Liver (tissue), 9 donors: ENCODE data around the gene TAF1B. TPM values are rescaled to one million over a fixed set of nuclear protein-coding genes. Genes with fewer than 3 reads are reported as not detected.

Experiments used
- DNase-seq: peaks from one replicate; pipeline ENCODE4 v3.0.0-alpha.2; 2017; ENCODE audit warnings: low spot score
- H3K27ac ChIP-seq, 2 donors: one replicate each; pipeline ENCODE4 v1.7.0; 2013; ENCODE audit warnings: inconsistent platforms in 2 of 2, low read length in 2 of 2, control low read depth in 1 of 2, low read depth in 1 of 2, mild to moderate bottlenecking in 1 of 2
- H3K27me3 ChIP-seq, 4 donors: one replicate each; pipeline versions ENCODE4 v1.6.1 to v1.7.0; 2013; ENCODE audit warnings: low read length in 3 of 4, inconsistent platforms in 1 of 4, mild to moderate bottlenecking in 1 of 4, moderate library complexity in 1 of 4; ENCODE audit not compliant: control insufficient read depth in 4 of 4, insufficient read depth in 4 of 4
- H3K36me3 ChIP-seq, 4 donors: one replicate each; pipeline versions ENCODE4 v1.6.1 to v1.7.0; 2013; ENCODE audit warnings: low read length in 3 of 4, mild to moderate bottlenecking in 3 of 4, low read depth in 1 of 4, moderate library complexity in 1 of 4; ENCODE audit not compliant: control insufficient read depth in 4 of 4, insufficient read depth in 3 of 4
- H3K4me1 ChIP-seq, 4 donors: one replicate each; pipeline versions ENCODE4 v1.6.1 to v1.7.0; 2013; ENCODE audit warnings: low read length in 3 of 4, mild to moderate bottlenecking in 3 of 4, moderate library complexity in 1 of 4; ENCODE audit not compliant: control insufficient read depth in 4 of 4, insufficient read depth in 4 of 4
- H3K4me3 ChIP-seq, 3 donors: one replicate each; pipeline versions ENCODE4 v1.6.1 to v1.7.0; 2013; ENCODE audit warnings: low read length in 3 of 3, control low read depth in 1 of 3, low read depth in 1 of 3, mild to moderate bottlenecking in 1 of 3
- H3K9ac ChIP-seq, 2 donors: one replicate each; pipeline ENCODE4 v1.7.0; 2013; ENCODE audit warnings: low read length in 2 of 2, mild to moderate bottlenecking in 2 of 2, moderate library complexity in 2 of 2, control low read depth in 1 of 2, low read depth in 1 of 2
- H3K9me3 ChIP-seq, 4 donors: one replicate each; pipeline versions ENCODE4 v1.6.1 to v1.7.0; 2013; ENCODE audit warnings: low read length in 3 of 4; ENCODE audit not compliant: control insufficient read depth in 4 of 4
- CTCF ChIP-seq: fragments of 150-350 bp; IDR thresholded peaks from 2 replicates; pipeline ENCODE4 v1.5.1; 2017; ENCODE audit warnings: improper control_type of control experiment, low read depth, low read length; ENCODE audit not compliant: missing input control
- FOXA1 ChIP-seq: IDR thresholded peaks from 2 replicates; pipeline ENCODE4 v1.6.1; 2016; ENCODE audit warnings: antibody characterized with exemption
- FOXA2 ChIP-seq: IDR thresholded peaks from 2 replicates; pipeline ENCODE4 v1.6.1; 2016; ENCODE audit warnings: antibody characterized with exemption
- GABPA ChIP-seq, 2 donors: IDR thresholded peaks in 1 of 2; conservative IDR thresholded peaks in 1 of 2; 2 replicates each; pipeline ENCODE4 v1.6.1; 2016; ENCODE audit warnings: antibody characterized with exemption in 2 of 2, mild to moderate bottlenecking in 1 of 2, moderate library complexity in 1 of 2
- HNF4A ChIP-seq, 2 donors: conservative IDR thresholded peaks; 2 replicates each; pipeline ENCODE4 v1.6.1; 2016; ENCODE audit warnings: antibody characterized with exemption in 2 of 2, mild to moderate bottlenecking in 2 of 2
- HNF4G ChIP-seq: IDR thresholded peaks from 2 replicates; pipeline ENCODE4 v1.6.1; 2016; ENCODE audit warnings: antibody characterized with exemption
- NR2F2 ChIP-seq: IDR thresholded peaks from 2 replicates; pipeline ENCODE4 v1.6.1; 2016; ENCODE audit warnings: antibody characterized with exemption
- RAD21 ChIP-seq, 2 donors: IDR thresholded peaks; 2 replicates each; pipeline ENCODE4 v1.6.1; 2016; ENCODE audit warnings: antibody characterized with exemption in 2 of 2, mild to moderate bottlenecking in 2 of 2
- RXRA ChIP-seq, 2 donors: IDR thresholded peaks; 2 replicates each; pipeline ENCODE4 v1.6.1; 2017 to 2018; ENCODE audit warnings: antibody characterized with exemption in 2 of 2, mild to moderate bottlenecking in 1 of 2
- SP1 ChIP-seq: IDR thresholded peaks from 2 replicates; pipeline ENCODE4 v1.6.1; 2018; ENCODE audit warnings: antibody characterized with exemption, mild to moderate bottlenecking
- YY1 ChIP-seq: IDR thresholded peaks from 2 replicates; pipeline ENCODE4 v1.6.1; 2016; ENCODE audit warnings: antibody characterized with exemption, mild to moderate bottlenecking
- ZBTB33 ChIP-seq: IDR thresholded peaks from 2 replicates; pipeline ENCODE4 v1.6.1; 2016; ENCODE audit warnings: antibody characterized with exemption
- WGBS: extraction: QIAGEN DNeasy Blood & Tissue Kit; methylation state at CpG from one replicate; pipeline ENCODE4 v1.1.7; 2013; 5-methylcytosine and 5-hydroxymethylcytosine counted together
- polyA plus RNA-seq, 2 donors: library from polyadenylated mRNA; stranded (reverse) in 1 of 2; unstranded in 1 of 2; fragments of 200-250 nt in 1 of 2; fragments of >200 nt in 1 of 2; fragmentation: Nextera tagmentation in 1 of 2; extraction: Ambion mirVana in 1 of 2; gene quantifications; one replicate each; pipeline versions ENCODE4 v1.2.1 to v1.2.3, GENCODE V29; 2013 to 2015
- total RNA-seq, 2 donors: library from RNA; depleted of rRNA; stranded (reverse); fragments of >200 nt; gene quantifications; one replicate each; pipeline ENCODE4 v1.2.3, GENCODE V29; 2014
- donor health status: healthy.
- donor health status: healthy.
- donor health status: healthy.
- donor health status: healthy.
- donor health status: healthy.

The TAF1B gene
- total and polyA plus RNA-seq, 4 donors, result 3.1 to 17.2 (median 5.6) TPM

GRCh38 chr2:9799011-9799596 is 44.2 kb upstream of the TAF1B start (continued):
- TF ChIP-seq HNF4G, result no peak

- Histone ChIP-seq H3K4me1 (peaks cover 0 to 3% (median 0%) of the 10 kb centered on the region in 4 donors), H3K4me3 (no peak overlapping the region), H3K9me3 (no peaks in the 10 kb centered on the region), H3K27me3 (no peaks in the 10 kb centered on the region), H3K9ac (no peak overlapping the region), H3K36me3 (no peaks in the 10 kb centered on the region), H3K27ac (no peak overlapping the region)
- DNase-seq, result peak; percentile 91
- no peak for TF ChIP-seq FOXA2
- TF ChIP-seq RAD21 (IDR thresholded peaks at IDR 0.05), result peak; percentile 87 to 93
- peak; percentile 90 for TF ChIP-seq CTCF
- TF ChIP-seq NR2F2, result no peak
- peak in 1 of 2 donors; percentile 52 for TF ChIP-seq RXRA (IDR thresholded peaks at IDR 0.05)
- WGBS, result 21% methylated on average over 14 of the region's 14 CpGs
Observed at GRCh38 chr2:9799729-9800632, 43.3 kb upstream of the TAF1B start.

- 85% methylated on average over 5 of the region's 5 CpGs for WGBS
- H3K27ac ChIP-seq, result no peak overlapping the region
- no peaks in the 10 kb centered on the region for H3K36me3 ChIP-seq
- H3K27me3 ChIP-seq, result no peaks in the 10 kb centered on the region
- no peaks in the 10 kb centered on the region for H3K9me3 ChIP-seq
- no peak for TF ChIP-seq RAD21 (IDR thresholded peaks at IDR 0.05)
- TF ChIP-seq HNF4G, result no peak
- TF ChIP-seq ZBTB33, result no peak
- TF ChIP-seq FOXA1, result no peak
- TF ChIP-seq YY1, result no peak
- TF ChIP-seq SP1, result no peak
- no peak for TF ChIP-seq FOXA2
- no peak for TF ChIP-seq GABPA (IDR thresholded peaks at IDR 0.05 in 1 of 2, conservative IDR thresholded peaks at IDR 0.05 in 1 of 2)
- TF ChIP-seq HNF4A (conservative IDR thresholded peaks at IDR 0.05), result no peak
- DNase-seq, result no peak
- H3K9ac ChIP-seq, result no peak overlapping the region
- no peak overlapping the region for H3K4me3 ChIP-seq
- peaks cover 0 to 6% (median 0%) of the 10 kb centered on the region in 4 donors for H3K4me1 ChIP-seq
Observed at GRCh38 chr2:9800639-9800974, 42.7 kb upstream of the TAF1B start.
